Keratinocyte (primary cell): ENCODE data around the gene CAPNS1. TPM values are rescaled to one million over a fixed set of nuclear protein-coding genes. Genes with fewer than 3 reads are reported as not detected.

Experiments used
- DNase-seq: peaks from one replicate; pipeline ENCODE4 v3.0.0-alpha.2; 2011; ENCODE audit warnings: low read depth, missing footprints, low spot score
- FAIRE-seq: peaks from 2 replicates; lab custom pipeline; 2011; peaks lifted over from hg19 to GRCh38; lab: Jason Lieb, UNC
- H2AFZ ChIP-seq: 2 replicates; pipeline ENCODE4 v1.6.0; 2012; ENCODE audit warnings: low read length, control low read depth, inconsistent platforms; ENCODE audit not compliant: control insufficient read depth
- H3K27ac ChIP-seq: 2 replicates; pipeline ENCODE4 v1.5.1; 2011; ENCODE audit warnings: low read length; ENCODE audit not compliant: control insufficient read depth, insufficient read depth
- H3K27me3 ChIP-seq: 3 replicates; pipeline ENCODE4 v1.6.0; 2011; ENCODE audit warnings: low read length; ENCODE audit not compliant: control insufficient read depth, insufficient read depth; ENCODE audit errors: extremely low read depth
- H3K36me3 ChIP-seq, 2 experiments: 2 replicates in 1 of 2; 3 replicates in 1 of 2; pipeline ENCODE4 v1.5.1; 2011; ENCODE audit warnings: low read length in 2 of 2, mild to moderate bottlenecking in 1 of 2; ENCODE audit not compliant: control insufficient read depth in 2 of 2, insufficient read depth in 2 of 2; ENCODE audit errors: extremely low read depth in 1 of 2
- H3K4me1 ChIP-seq: 3 replicates; pipeline ENCODE4 v1.5.1; 2011; ENCODE audit warnings: low read length; ENCODE audit not compliant: control insufficient read depth, insufficient read depth; ENCODE audit errors: extremely low read depth
- H3K4me2 ChIP-seq: 3 replicates; pipeline ENCODE4 v1.6.0; 2011; ENCODE audit warnings: low read depth, low read length; ENCODE audit not compliant: control insufficient read depth, insufficient read depth; ENCODE audit errors: extremely low read depth
- H3K4me3 ChIP-seq, 3 experiments: fragments of 200-600 bp in 1 of 3; sonication (generic) in 1 of 3; 2 replicates in 2 of 3; 3 replicates in 1 of 3; pipeline ENCODE4 v1.5.1; 2011 to 2016; ENCODE audit warnings: low read length in 3 of 3, mild to moderate bottlenecking in 3 of 3, control low read depth in 2 of 3, inconsistent platforms in 1 of 3, low read depth in 1 of 3, mixed read lengths in 1 of 3, mixed run types in 1 of 3, moderate library complexity in 1 of 3; ENCODE audit not compliant: control insufficient read depth in 2 of 3, insufficient read depth in 2 of 3; ENCODE audit errors: extremely low read depth in 1 of 3
- H3K79me2 ChIP-seq: 2 replicates; pipeline ENCODE4 v1.6.0; 2012; ENCODE audit warnings: low read length; ENCODE audit not compliant: control insufficient read depth, insufficient read depth
- H3K9ac ChIP-seq: 3 replicates; pipeline ENCODE4 v1.6.0; 2011; ENCODE audit warnings: low read length; ENCODE audit not compliant: control insufficient read depth, insufficient read depth; ENCODE audit errors: extremely low read depth
- H3K9me1 ChIP-seq: 3 replicates; pipeline ENCODE4 v1.6.0; 2011; ENCODE audit warnings: low read length; ENCODE audit not compliant: control insufficient read depth, insufficient read depth; ENCODE audit errors: extremely low read depth
- H3K9me3 ChIP-seq: 2 replicates; pipeline ENCODE4 v1.5.1; 2012; ENCODE audit warnings: low read depth, low read length; ENCODE audit not compliant: control insufficient read depth
- H4K20me1 ChIP-seq: 3 replicates; pipeline ENCODE4 v1.6.0; 2011; ENCODE audit warnings: low read length; ENCODE audit not compliant: control insufficient read depth, insufficient read depth; ENCODE audit errors: extremely low read depth
- CTCF ChIP-seq, 3 experiments: IDR thresholded peaks in 1 of 3; conservative IDR thresholded peaks in 1 of 3; optimal IDR thresholded peaks in 1 of 3; 2 replicates in 2 of 3; 3 replicates in 1 of 3; pipeline versions ENCODE3 to v1.5.1; 2011; ENCODE audit warnings: low read length in 3 of 3, mild to moderate bottlenecking in 3 of 3, moderate library complexity in 2 of 3, control low read depth in 1 of 3, inconsistent platforms in 1 of 3; ENCODE audit not compliant: insufficient read depth in 2 of 3; ENCODE audit errors: extremely low read depth in 1 of 3
- EZH2 ChIP-seq: IDR thresholded peaks from one replicate; pipeline ENCODE4 v1.6.1; 2012; ENCODE audit warnings: inconsistent platforms, mild to moderate bottlenecking, low read length, moderate library complexity
- dilution Hi-C: fragments of 300-500 bp; cut with MboI; formaldehyde crosslinking; loops from one replicate; pipeline ENCODE4 v1.7.0; 2020; ENCODE audit warnings: low sequenced_read_pairs; ENCODE audit not compliant: extremely low pct_ligation_motif_present
- polyA plus RNA-seq, 5 experiments: library from polyadenylated mRNA; depleted of rRNA in 3 of 5; stranded (reverse) in 3 of 5; stranded (forward) in 1 of 5; unstranded in 1 of 5; fragments of >200 nt; gene quantifications; 1 replicate in 1 of 5; 2 replicates in 3 of 5; 3 replicates in 1 of 5; pipeline versions ENCODE4 v1.2.1 to v1.2.3, GENCODE V29; 2011 to 2012; ENCODE audit warnings: missing spikeins in 2 of 5, low read depth in 1 of 5, low replicate concordance in 1 of 5

The CAPNS1 gene
- polyA plus RNA-seq, 1 donor (not counting 4 experiments of a cell fraction or from before 2014, with no cell fraction given), result 884 TPM

- DNase-seq (no peak), FAIRE-seq (no peak)
- Histone ChIP-seq H3K79me2 (peaks cover 19% of the 10 kb centered on the region), H3K9me3 (no peaks in the 10 kb centered on the region), H3K4me1 (peaks cover 10% of the 10 kb centered on the region), H3K27ac (peak within 1 kb of the TSS; percentile 90), H3K4me3 (peak within 1 kb of the TSS; percentile 83 to 97 (median 94)), H3K27me3 (no peaks in the 10 kb centered on the region), H2AFZ (peak within 1 kb of the TSS; percentile 91), H3K9ac (peak within 1 kb of the TSS; percentile 93), H3K36me3 (peaks cover 21 to 22% of the 10 kb centered on the region in 2 experiments), H3K9me1 (no peaks in the 10 kb centered on the region), H4K20me1 (peaks cover 3% of the 10 kb centered on the region), H3K4me2 (peak within 1 kb of the TSS; percentile 97)
- no peak for TF ChIP-seq CTCF (optimal IDR thresholded peaks at IDR 0.05 in 1 of 3, IDR thresholded peaks at IDR 0.05 in 1 of 3, conservative IDR thresholded peaks at IDR 0.05 in 1 of 3; ENCODE audit: extremely low read depth in 1 of 3, insufficient read depth in 2 of 3, low read length in 3 of 3)
- TF ChIP-seq EZH2, result no peak
- dilution Hi-C loops, result no loop called here
These were observed 24.2 kb upstream of the CAPNS1 start, which contains the start of gene TBCB for GRCh38 chr19:36115453-36116343. TSS of gene TBCB (plus strand) at chr19:36115468. CDS start at chr19:36115561, 93 bp downstream.

- peaks cover 17 to 20% of the 10 kb centered on the region in 2 experiments for H3K36me3 ChIP-seq
- H4K20me1 ChIP-seq, result no peaks in the 10 kb centered on the region
- no peaks in the 10 kb centered on the region for H3K9me1 ChIP-seq
- peaks cover 10% of the 10 kb centered on the region for H3K4me1 ChIP-seq
- no peak overlapping the region for H3K27ac ChIP-seq
- no peak overlapping the region for H2AFZ ChIP-seq
- no peaks in the 10 kb centered on the region for H3K9me3 ChIP-seq
- no peak for DNase-seq
- FAIRE-seq, result no peak
- H3K27me3 ChIP-seq, result no peaks in the 10 kb centered on the region
- no peak for TF ChIP-seq CTCF (optimal IDR thresholded peaks at IDR 0.05 in 1 of 3, IDR thresholded peaks at IDR 0.05 in 1 of 3, conservative IDR thresholded peaks at IDR 0.05 in 1 of 3; ENCODE audit: extremely low read depth in 1 of 3, insufficient read depth in 2 of 3, low read length in 3 of 3)
- TF ChIP-seq EZH2, result no peak
- H3K4me2 ChIP-seq, result peak overlapping the region; percentile 74
- dilution Hi-C loops, result no loop called here
- peaks cover 19% of the 10 kb centered on the region for H3K79me2 ChIP-seq
- H3K9ac ChIP-seq, result no peak overlapping the region
- H3K4me3 ChIP-seq, result peak overlapping the region; percentile 82 to 86 (median 83)
These were observed 23.6 kb upstream of the CAPNS1 start for GRCh38 chr19:36116344-36116637.
